Measurements from ENCODE around the gene YIPF1.

Gene YIPF1

DNA sequence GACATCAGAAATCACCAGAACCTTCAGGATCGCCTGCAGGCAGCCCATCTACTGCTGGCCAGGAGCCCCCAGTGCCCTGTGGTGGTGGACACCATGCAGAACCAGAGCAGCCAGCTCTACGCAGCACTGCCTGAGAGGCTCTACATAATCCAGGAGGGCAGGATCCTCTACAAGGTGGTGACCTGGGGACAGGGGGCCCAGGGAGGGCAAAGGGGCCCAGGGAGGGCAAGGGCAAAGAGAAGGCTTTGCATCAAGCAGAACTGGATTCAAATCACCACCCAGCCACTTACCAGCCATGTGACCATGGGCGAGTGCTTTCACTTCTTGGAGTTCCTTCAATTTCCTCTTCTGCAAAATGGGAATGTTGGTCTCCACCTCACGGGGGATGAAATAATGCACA is 16.5 kb upstream of the YIPF1 start:
- no peak overlapping the region for H3K4me3 ChIP-seq (replicated peaks; ENCODE audit: insufficient read depth, low read length)
- TF ChIP-seq, protein P1, sequence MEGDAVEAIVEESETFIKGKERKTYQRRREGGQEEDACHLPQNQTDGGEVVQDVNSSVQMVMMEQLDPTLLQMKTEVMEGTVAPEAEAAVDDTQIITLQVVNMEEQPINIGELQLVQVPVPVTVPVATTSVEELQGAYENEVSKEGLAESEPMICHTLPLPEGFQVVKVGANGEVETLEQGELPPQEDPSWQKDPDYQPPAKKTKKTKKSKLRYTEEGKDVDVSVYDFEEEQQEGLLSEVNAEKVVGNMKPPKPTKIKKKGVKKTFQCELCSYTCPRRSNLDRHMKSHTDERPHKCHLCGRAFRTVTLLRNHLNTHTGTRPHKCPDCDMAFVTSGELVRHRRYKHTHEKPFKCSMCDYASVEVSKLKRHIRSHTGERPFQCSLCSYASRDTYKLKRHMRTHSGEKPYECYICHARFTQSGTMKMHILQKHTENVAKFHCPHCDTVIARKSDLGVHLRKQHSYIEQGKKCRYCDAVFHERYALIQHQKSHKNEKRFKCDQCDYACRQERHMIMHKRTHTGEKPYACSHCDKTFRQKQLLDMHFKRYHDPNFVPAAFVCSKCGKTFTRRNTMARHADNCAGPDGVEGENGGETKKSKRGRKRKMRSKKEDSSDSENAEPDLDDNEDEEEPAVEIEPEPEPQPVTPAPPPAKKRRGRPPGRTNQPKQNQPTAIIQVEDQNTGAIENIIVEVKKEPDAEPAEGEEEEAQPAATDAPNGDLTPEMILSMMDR (IDR thresholded peaks at IDR 0.05; ENCODE audit: insufficient read depth, low read length), result no peak
- TF ChIP-seq, protein P2, sequence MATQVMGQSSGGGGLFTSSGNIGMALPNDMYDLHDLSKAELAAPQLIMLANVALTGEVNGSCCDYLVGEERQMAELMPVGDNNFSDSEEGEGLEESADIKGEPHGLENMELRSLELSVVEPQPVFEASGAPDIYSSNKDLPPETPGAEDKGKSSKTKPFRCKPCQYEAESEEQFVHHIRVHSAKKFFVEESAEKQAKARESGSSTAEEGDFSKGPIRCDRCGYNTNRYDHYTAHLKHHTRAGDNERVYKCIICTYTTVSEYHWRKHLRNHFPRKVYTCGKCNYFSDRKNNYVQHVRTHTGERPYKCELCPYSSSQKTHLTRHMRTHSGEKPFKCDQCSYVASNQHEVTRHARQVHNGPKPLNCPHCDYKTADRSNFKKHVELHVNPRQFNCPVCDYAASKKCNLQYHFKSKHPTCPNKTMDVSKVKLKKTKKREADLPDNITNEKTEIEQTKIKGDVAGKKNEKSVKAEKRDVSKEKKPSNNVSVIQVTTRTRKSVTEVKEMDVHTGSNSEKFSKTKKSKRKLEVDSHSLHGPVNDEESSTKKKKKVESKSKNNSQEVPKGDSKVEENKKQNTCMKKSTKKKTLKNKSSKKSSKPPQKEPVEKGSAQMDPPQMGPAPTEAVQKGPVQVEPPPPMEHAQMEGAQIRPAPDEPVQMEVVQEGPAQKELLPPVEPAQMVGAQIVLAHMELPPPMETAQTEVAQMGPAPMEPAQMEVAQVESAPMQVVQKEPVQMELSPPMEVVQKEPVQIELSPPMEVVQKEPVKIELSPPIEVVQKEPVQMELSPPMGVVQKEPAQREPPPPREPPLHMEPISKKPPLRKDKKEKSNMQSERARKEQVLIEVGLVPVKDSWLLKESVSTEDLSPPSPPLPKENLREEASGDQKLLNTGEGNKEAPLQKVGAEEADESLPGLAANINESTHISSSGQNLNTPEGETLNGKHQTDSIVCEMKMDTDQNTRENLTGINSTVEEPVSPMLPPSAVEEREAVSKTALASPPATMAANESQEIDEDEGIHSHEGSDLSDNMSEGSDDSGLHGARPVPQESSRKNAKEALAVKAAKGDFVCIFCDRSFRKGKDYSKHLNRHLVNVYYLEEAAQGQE (IDR thresholded peaks at IDR 0.05; ENCODE audit: insufficient replicate concordance, low read depth), result no peak
- no peak for TF ChIP-seq GABPA (IDR thresholded peaks at IDR 0.05; ENCODE audit: low read depth)
- TF ChIP-seq SPI1 (IDR thresholded peaks at IDR 0.05; ENCODE audit: borderline replicate concordance, low read depth), result no peak
- no peak for TF ChIP-seq POLR2AphosphoS5 (IDR thresholded peaks at IDR 0.05; ENCODE audit: low read depth)
- no peak for DNase-seq (ENCODE audit: low read depth in 1 of 2, low spot score in 1 of 2)
- no peak overlapping the region for H3K27ac ChIP-seq (replicated peaks)
- H3K27me3 ChIP-seq (ENCODE audit: insufficient read depth, poor library complexity, severe bottlenecking), result no peaks in the 10 kb centered on the region

DNA sequence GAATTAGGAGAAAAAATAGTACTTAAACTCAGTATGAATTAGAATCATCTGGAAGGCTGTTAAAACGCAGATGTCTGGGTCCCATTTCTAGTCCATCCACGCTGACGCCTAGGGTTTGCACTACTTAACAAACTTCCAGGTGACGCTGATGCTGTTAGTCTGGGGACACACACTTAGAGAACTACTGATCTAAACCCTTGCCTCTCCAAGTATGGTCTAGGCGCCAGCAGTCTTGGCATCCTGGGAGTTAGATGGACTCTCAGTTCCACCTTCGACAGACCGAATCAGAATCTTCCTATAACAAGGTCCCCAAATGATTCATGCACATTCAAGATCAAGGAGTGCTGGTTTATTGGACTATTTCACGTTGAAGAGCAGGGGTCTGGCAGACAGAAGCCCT is 15.9 kb upstream of the YIPF1 start:
- Histone ChIP-seq H3K4me3 (replicated peaks; ENCODE audit: insufficient read depth, low read length) (no peak overlapping the region), H3K27me3 (ENCODE audit: insufficient read depth, poor library complexity, severe bottlenecking) (no peaks in the 10 kb centered on the region), H3K27ac (replicated peaks) (no peak overlapping the region)
- TF ChIP-seq, protein P1 (IDR thresholded peaks at IDR 0.05; ENCODE audit: insufficient read depth, low read length), result no peak
- TF ChIP-seq POLR2AphosphoS5 (IDR thresholded peaks at IDR 0.05; ENCODE audit: low read depth), result no peak
- TF ChIP-seq, protein P2 (IDR thresholded peaks at IDR 0.05; ENCODE audit: insufficient replicate concordance, low read depth), result no peak
- TF ChIP-seq SPI1 (IDR thresholded peaks at IDR 0.05; ENCODE audit: borderline replicate concordance, low read depth), result no peak
- DNase-seq (ENCODE audit: low read depth in 1 of 2, low spot score in 1 of 2), result no peak

DNA sequence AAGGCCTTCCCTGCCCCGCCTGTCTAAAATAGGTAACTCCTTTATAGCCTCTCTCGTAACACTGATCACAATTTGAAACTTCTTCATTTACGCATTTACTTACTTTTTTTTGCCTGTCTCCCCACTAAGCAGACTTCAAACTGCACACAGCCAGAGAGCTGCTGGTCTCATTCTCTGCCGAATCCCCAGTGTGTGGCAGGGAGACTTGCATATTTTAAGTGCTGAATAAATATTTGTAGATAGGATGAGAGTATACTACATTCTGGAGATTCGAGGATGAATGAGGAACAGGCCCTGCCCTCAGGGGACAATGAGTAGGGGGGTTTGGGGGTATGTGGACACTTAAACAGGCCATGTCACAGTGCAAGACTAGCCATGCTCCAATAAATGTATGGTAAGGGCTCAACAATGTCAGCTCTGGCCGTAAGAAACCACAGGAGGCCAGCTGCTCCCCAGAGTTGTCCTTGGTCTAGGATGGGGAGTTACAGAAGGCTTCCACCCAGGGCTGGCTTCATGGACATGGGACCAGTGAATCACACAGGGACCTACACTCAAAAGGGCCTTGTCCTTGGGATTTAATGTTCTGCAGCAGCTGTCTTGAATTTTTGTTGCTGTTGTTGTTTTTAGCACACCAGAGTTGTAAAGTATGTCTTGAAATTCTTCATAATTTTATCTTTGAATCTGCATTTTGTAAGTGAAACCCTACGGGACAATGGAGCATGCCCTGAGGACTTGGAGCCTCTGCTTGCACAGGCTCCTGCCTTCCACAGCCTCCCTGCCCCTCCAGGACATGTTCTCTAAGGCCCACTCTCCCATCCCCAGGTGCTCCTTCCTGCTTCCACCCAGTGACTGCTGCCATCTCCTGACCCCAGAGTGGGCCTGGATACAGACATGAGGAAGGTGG is 12.9 kb upstream of the YIPF1 start:
- Histone ChIP-seq H3K4me3 (replicated peaks; ENCODE audit: insufficient read depth, low read length) (no peak overlapping the region), H3K27me3 (ENCODE audit: insufficient read depth, poor library complexity, severe bottlenecking) (no peaks in the 10 kb centered on the region), H3K27ac (replicated peaks) (no peak overlapping the region)
- TF ChIP-seq GABPA (IDR thresholded peaks at IDR 0.05; ENCODE audit: low read depth) (no peak), SPI1 (IDR thresholded peaks at IDR 0.05; ENCODE audit: borderline replicate concordance, low read depth) (no peak), POLR2AphosphoS5 (IDR thresholded peaks at IDR 0.05; ENCODE audit: low read depth) (no peak)
- TF ChIP-seq, protein P1 (IDR thresholded peaks at IDR 0.05; ENCODE audit: insufficient read depth, low read length), result no peak
- TF ChIP-seq, protein P2 (IDR thresholded peaks at IDR 0.05; ENCODE audit: insufficient replicate concordance, low read depth), result no peak
- DNase-seq (ENCODE audit: low read depth in 1 of 2, low spot score in 1 of 2), result no peak

Measured in HL-60 (cell line).